HG02852 (cell line): ENCODE results near the gene ATAD3A.

ENCODE experiments used
- ATAC-seq: cut with Tn5 transposase; IDR thresholded peaks from one replicate; pipeline ENCODE4 v1.9.1; 2021; ENCODE audit warnings: mild to moderate bottlenecking, moderate library complexity; ENCODE audit not compliant: unreplicated experiment

The ATAD3A gene

GRCh38 chr1:1538334-1538733 is 26.4 kb downstream of the ATAD3A start:
- no peak for ATAC-seq

- no peak for ATAC-seq
Observed at GRCh38 chr1:1538989-1539309, 27.0 kb downstream of the ATAD3A start.

DNA sequence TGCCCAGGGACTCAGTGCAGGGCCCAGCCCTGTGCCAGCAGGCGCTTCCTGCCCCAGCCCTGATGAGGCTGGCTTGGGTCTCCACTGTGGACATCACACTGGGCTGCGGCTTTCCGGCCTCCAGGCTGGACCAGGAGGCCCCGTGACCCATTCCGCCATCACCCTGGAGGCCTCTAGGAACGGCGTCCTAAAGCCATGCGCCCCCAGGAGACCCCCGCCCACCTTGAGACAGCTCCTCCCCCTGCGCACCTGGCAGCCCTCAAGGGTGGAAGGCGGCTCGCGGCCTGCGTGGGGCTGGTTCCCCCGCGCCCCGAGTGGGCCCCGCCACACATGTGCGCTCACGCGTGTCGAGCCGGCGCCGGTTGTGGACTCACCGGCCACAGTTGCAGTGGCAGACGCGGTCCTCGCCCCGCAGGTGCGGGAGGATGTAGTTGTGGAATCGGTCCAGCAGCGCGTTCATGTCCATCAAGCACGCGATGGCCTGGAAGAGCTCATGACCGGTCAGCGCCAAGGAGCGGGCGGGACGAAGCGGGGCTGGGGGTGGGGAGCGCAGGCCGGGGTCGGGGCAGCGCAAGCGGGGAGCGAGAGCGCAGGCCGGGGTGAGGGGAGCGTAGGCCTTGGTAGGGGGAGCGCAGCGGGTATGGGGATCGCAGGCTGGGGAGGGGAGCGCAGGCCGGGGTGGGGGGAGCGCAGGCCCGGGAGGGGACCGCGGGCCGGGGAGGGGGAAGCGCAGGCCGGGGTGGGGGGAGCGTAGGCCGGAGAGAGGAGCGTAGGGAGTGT is 27.5 kb downstream of the ATAD3A start:
- ATAC-seq: no peak

GRCh38 chr1:1540090-1540817 is 28.3 kb downstream of the ATAD3A start, which contains the start of gene TMEM240:
Gene TMEM240 (minus strand): TSS chr1:1540624. CDS start chr1:1540346, 278 bp downstream.
- no peak for ATAC-seq

GRCh38 chr1:1540818-1541628 is 29.1 kb downstream of the ATAD3A start:
- no peak for ATAC-seq

DNA sequence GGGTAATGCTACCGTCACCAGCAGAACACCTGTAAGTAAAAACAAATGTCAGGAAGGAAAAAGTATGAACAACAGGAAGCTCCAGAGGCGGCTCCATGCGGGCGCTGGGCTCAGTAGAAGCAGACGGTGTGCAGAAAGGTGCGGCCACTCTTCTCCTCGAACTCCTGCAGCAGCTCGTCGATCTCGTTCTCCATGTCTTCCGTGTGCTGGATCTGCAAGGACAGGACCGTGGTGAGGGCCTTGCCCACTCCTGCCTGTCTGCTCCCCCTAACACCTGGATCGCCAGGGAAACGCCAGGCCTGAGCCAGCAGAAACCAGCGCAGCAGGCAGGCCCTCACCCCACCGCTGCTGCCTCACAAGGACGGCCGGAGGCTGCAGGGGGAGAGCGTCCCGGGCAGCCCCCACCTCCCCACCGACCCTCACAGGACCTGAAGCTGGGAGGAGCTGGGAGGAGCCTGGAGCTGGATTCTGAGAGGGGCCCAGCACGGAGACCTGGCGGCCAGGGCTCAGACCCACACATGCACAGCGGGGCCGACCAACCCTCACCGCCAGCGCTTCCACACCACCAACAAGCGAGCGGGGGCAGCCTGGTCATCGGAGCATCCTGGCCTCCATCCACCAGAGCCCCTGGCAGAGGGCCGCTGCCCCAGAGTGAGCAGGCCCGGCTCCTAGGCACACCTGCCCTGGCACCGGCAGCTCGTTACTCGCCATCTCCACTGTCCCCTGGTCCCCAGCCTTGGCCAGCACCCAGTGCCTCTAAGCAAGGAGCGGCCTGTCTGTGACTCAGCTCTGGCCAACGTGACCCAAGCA is 30.2 kb downstream of the ATAD3A start:
- no peak for ATAC-seq

DNA sequence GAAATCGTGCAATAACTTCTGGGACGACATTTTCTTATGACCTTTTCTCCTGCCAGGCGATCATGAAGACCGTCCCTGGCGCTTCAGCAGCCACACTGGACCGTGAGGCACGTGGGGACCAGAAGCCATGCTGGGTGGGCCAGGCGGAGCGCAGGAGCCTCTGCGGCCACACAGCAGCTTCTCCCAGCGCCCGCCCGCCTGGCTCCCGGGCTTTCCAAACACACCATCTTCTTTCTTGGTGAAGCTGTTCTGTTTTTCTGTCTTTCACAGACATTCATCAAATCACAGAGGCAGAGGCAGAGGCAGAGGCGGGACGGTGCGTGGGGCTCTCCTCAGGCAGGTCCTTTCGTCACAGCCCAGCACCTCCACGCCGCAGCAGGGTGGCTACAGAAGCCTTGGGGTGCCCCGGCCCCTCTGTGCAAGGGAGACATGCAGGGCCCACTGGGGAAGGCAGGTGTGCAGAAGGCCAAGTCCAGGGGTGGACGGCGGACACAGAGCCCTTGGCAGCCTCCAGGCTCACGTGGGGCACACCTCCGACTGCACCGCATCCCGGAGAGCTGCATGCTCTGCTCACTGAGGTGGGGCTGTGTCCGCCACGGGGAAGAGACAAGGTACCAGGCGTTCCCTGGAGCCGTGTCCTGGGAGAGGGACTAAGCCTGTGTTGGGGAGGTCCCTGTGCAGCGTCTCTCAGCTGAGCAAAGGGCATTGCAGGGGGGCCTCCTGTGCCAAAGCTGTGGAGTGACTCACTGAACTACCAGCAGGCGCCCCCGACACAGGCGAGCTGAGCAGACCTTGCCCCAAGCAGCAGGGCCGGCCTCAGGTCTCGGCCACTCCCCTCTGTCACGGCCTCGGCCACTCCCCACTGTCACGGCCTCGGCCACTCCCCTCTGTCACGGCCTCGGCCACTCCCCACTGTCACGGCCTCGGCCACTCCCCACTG is 31.1 kb downstream of the ATAD3A start:
- ATAC-seq: no peak

DNA sequence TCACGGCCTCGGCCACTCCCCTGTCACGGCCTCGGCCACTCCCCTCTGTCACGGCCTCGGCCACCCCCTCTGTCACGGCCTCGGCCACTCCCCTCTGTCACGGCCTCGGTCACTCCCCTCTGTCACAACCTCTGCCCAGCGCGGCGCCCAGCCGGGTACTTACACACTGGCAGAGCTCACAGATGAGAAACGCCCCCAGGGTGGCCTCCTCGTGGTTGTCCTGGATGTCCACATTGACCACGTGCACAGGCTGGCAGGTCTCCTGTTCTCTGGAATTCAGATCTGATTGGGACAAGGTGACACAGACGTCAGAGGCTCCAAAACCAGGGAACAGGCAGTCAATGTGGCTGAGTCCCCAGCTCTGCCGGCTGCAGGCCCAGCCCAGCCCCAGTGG is 31.7 kb downstream of the ATAD3A start:
- no peak for ATAC-seq

DNA sequence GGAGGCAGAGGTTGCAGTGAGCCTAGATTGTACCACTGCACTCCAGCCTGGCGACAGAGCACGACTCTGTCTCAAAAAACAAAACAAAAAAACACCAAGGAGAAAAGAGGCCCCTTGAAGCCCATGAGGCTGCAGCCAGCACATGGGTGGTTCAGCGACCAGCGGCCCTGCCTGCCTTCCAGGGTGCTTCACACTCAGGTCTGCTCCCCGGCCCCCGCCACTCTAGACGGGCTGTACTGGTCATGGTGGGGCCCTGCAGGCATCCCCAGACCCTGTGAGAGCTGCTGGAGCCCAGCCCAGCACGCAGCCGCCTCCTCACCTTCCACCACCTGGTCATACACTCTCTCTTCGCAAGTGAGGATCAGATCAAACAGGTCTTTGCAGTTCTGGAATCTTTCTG is 32.6 kb downstream of the ATAD3A start:
- no peak for ATAC-seq

- no peak for ATAC-seq
Observed at GRCh38 chr1:1545946-1546737, 34.2 kb downstream of the ATAD3A start.

DNA sequence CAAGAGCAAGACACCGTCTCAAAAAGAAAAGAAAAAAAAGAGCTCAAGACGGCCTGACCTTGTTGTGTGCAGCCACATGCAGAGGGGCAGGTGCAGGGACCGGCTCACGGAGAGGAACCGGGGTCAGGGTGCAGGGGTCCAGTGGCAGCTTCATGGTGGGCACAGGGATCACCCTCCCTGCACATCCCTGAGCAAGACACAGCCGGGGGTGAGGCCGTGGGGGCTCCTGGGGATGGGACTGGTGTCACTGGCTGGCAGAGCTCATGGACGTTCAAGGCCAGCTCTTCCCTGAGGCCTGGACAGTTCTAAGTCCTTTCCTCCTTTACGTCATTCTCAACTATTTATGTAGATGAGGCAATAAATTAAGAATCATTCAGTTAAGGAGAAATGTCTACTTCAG is 35.0 kb downstream of the ATAD3A start:
- no peak for ATAC-seq

DNA sequence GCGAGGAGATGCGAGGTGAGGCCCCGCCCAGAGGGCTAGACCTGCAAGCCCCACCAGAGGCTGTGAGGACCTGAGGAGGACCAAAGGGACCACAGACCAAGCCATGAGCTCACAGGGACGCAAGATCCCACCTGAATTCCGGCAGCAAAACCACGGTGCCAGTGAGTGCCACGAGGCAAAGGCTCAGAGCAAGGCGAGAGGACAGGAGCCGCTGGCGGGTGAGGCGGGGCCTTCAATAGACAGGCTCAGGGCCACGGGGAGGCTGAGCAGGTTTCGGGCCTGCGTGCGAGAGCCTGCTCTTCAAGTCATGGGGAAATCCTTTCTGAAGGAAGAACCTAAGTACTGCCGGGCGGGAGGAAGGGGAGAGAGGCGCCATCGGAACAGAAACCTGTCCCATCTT is 35.5 kb downstream of the ATAD3A start:
- no peak for ATAC-seq

DNA sequence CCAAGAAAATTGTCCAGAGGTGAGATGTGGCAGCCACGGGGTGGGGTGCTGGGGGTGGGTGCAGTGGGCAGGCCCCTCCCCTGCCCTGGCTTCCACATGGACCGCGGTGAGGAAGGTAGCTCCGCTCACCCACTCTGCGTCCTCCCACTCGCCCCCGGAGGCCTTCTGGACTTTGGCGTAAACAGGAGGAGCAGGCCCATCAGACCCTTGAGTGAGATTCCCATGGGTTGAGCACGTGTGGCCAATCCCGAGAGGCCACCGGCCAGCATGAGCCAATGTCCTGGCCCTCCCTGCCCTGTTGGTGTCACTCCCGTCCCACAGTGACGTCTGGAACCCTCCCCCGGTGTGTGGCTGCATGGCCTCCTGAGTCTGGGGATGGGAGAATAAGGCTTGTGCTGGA is 36.6 kb downstream of the ATAD3A start:
- ATAC-seq: no peak

DNA sequence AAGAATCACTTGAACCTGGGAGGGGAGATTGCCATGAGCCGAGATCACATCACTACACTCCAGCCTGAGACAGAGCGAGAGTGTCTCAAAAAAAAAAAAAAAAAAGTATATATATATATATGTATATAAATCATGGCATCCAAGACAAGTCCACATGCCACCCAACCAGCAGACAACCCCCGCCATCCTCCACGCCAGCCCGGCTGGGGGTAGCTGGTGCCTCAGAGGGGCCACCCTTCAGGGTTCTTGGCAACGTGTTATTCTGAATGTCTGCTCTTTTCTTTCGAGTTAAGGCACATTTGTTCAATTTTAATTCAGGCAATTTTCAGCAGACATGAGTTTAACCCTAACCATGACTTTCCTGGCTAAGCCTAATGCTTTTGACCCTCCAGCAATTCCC is 38.1 kb downstream of the ATAD3A start:
- no peak for ATAC-seq

GRCh38 chr1:1550591-1551432 is 38.9 kb downstream of the ATAD3A start:
- ATAC-seq: no peak

DNA sequence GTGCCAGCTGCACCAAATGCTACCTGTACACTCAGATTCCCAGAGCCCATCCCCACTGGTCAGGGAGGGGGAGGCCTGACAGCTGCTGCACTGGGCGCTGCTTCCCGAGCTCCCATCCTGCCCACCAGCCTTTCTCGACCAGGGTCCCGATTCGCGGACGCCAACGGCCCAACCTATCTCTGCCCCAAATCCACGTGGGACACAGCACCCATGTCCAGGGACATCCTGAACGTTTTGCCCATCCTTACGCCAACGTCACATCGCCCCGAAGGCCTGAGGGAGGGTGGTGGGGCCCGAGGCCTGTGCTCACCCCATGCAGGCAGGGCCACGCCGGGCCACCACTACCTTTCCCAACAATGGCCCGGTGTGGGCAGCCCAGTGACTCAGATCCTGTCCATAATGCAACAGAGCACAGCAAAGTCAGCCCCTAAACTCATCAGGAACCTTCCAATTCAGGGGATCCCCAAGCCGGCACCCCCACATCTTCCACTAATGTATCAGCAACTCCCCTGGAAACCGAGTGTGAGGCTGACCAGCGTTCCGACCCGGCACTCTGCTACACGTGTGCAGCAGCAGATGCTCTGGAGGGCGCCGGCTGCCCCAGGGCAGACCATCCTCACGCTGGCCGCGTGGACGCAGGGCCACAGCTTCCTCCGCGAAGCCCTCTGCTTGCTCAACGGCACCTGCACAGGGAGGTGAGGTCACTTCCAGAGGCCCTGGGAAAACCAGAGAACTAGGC is 39.7 kb downstream of the ATAD3A start:
- ATAC-seq: no peak

DNA sequence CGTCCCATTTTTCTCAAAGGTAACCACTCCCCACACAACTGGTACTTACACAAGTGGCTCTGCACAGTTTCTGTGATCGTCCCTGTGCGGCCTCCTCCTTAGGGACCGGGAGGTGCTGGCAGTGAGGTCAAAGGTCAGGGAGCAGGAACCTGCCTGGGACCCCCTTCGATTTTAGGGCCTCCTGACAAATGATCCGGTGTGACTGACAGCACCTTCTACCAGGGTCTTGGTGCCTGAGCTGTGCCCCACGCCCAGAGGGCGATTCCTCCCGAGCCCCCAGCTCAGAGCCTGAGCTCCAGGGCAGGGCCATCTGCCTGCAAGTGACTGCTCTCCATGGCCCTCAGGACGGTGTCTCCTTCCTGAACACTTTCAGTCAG is 40.3 kb downstream of the ATAD3A start:
- ATAC-seq: no peak
